ENCODE measurements around the gene SMARCB1.

GRCh38 chr22:23742505-23743264 is 44.1 kb upstream of the SMARCB1 start:
- no peak for TF ChIP-seq CTCF (IDR thresholded peaks at IDR 0.05)
- no peak for TF ChIP-seq POLR2A (IDR thresholded peaks at IDR 0.05)
